Progenitor cell of endocrine pancreas (in vitro differentiated cells): ENCODE results near the gene SGSM1. TPM values are rescaled to one million over a fixed set of nuclear protein-coding genes. Genes with fewer than 3 reads are reported as not detected.
A peak's percentile ranks its signal among the peaks of the same experiment; 100 is the strongest.

Experiments
- DNase-seq: peaks from one replicate; pipeline ENCODE4 v3.0.0; 2021; ENCODE audit warnings: low spot score; ENCODE audit not compliant: unreplicated experiment
- H3K27ac Mint-ChIP-seq: 2 replicates; pipeline ENCODE4 v1.8.0; 2021; ENCODE audit warnings: mild to moderate bottlenecking, moderate library complexity, mixed read lengths
- H3K27me3 Mint-ChIP-seq: 2 replicates; pipeline ENCODE4 v1.8.0; 2021; ENCODE audit warnings: mixed read lengths
- H3K36me3 Mint-ChIP-seq: 2 replicates; pipeline ENCODE4 v1.8.0; 2022; ENCODE audit warnings: mixed read lengths; ENCODE audit not compliant: insufficient read depth
- H3K4me1 Mint-ChIP-seq: 2 replicates; pipeline ENCODE4 v1.8.0; 2021; ENCODE audit warnings: low read depth, mixed read lengths
- H3K4me3 Mint-ChIP-seq: 2 replicates; pipeline ENCODE4 v1.8.0; 2021; ENCODE audit warnings: low read depth, mild to moderate bottlenecking, moderate library complexity, mixed read lengths
- H3K9me3 Mint-ChIP-seq: 2 replicates; pipeline ENCODE4 v1.8.0; 2021; ENCODE audit warnings: low read depth, mixed read lengths
- total RNA-seq: library from RNA; stranded (reverse); gene quantifications from 2 replicates; pipeline ENCODE4 v1.2.1, GENCODE V29; 2021
- TF ChIP-seq, protein P1 (sequence below): fragments of 200-600 bp; sonication (generic); IDR thresholded peaks from one replicate; pipeline ENCODE4 v1.5.0; 2021; ENCODE audit warnings: antibody characterized with exemption, mild to moderate bottlenecking; ENCODE audit not compliant: unreplicated experiment

The SGSM1 gene
- total RNA-seq, 1 donor from 2014 or later = 3.9 TPM

DNA sequence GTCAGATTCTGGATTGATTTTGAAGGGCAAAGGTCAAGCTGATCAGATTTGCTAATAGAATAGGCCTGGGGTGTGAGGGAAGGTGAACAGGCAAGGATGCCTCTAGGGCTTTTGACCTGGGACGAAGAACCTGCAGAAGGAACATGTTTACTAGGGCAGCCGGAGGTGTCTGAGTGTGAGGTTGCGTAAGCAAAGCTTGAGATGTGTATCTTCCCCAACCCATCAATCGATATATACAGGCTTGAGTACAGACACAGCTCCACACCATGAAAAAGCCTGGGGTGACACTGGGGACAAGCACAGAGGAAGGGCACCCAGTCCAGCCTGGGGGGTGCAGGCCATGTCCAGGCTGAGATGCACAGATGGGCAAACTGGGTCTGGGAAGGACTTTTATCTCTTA lies 139.4 kb downstream of the SGSM1 start:
- no peaks in the 10 kb centered on the region for H3K36me3 Mint-ChIP-seq
- H3K9me3 Mint-ChIP-seq = peaks cover 4% of the 10 kb centered on the region
- no peak overlapping the region for H3K4me3 Mint-ChIP-seq
- H3K27me3 Mint-ChIP-seq = no peaks in the 10 kb centered on the region
- H3K4me1 Mint-ChIP-seq = peaks cover 28% of the 10 kb centered on the region
- no peak for DNase-seq
- H3K27ac Mint-ChIP-seq = peak overlapping the region; percentile 77
- TF ChIP-seq, protein P1, sequence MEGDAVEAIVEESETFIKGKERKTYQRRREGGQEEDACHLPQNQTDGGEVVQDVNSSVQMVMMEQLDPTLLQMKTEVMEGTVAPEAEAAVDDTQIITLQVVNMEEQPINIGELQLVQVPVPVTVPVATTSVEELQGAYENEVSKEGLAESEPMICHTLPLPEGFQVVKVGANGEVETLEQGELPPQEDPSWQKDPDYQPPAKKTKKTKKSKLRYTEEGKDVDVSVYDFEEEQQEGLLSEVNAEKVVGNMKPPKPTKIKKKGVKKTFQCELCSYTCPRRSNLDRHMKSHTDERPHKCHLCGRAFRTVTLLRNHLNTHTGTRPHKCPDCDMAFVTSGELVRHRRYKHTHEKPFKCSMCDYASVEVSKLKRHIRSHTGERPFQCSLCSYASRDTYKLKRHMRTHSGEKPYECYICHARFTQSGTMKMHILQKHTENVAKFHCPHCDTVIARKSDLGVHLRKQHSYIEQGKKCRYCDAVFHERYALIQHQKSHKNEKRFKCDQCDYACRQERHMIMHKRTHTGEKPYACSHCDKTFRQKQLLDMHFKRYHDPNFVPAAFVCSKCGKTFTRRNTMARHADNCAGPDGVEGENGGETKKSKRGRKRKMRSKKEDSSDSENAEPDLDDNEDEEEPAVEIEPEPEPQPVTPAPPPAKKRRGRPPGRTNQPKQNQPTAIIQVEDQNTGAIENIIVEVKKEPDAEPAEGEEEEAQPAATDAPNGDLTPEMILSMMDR = no peak

DNA sequence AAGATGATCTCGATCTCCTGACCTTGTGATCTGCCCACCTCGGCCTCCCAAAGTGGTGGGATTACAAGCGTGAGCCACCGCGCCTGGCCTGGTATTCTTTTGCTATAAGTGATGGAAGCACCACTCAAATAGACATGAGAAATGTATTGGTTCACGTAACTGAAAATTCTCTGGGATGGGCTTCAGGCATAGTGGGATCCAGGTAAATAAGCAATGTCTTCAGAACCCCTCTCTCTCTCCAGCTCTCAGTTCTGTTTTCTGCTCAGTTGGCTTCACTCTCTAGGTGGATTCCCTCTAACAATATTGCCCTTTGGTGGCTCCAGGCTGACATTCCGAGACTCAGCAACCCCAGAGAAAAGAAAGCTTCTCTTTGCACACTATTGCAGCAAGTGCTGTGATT lies 141.4 kb downstream of the SGSM1 start:
- no peaks in the 10 kb centered on the region for H3K27me3 Mint-ChIP-seq
- peaks cover 4% of the 10 kb centered on the region for H3K9me3 Mint-ChIP-seq
- no peak overlapping the region for H3K27ac Mint-ChIP-seq
- H3K36me3 Mint-ChIP-seq = no peaks in the 10 kb centered on the region
- no peak for DNase-seq
- TF ChIP-seq, protein P1 = no peak
- H3K4me3 Mint-ChIP-seq = no peak overlapping the region
- H3K4me1 Mint-ChIP-seq = peaks cover 28% of the 10 kb centered on the region

DNA sequence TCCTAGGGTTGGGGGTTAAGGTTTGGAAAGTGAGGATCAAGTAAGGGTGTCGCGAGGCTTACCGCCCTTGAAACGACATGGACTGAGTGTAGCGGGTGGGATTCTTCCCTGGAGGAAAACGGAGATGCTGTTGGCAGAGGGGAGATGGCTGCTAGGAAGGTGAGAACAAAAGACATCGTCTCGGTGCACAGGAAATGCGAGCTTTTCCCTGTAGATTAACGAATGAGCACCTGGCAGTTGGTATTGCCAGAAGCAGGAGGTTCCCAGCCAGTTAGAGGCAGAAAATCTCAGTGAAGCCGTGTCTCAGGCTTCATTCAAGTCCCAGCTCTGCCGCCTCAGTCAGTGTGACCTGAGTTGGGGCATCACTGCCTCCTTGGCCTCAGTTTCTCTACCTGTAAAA lies 141.9 kb downstream of the SGSM1 start:
- H3K27me3 Mint-ChIP-seq = no peaks in the 10 kb centered on the region
- peaks cover 27% of the 10 kb centered on the region for H3K4me1 Mint-ChIP-seq
- peak overlapping the region; percentile 38 for H3K27ac Mint-ChIP-seq
- no peaks in the 10 kb centered on the region for H3K36me3 Mint-ChIP-seq
- H3K4me3 Mint-ChIP-seq = no peak overlapping the region
- TF ChIP-seq, protein P1 = no peak
- no peak for DNase-seq
- peaks cover 4% of the 10 kb centered on the region for H3K9me3 Mint-ChIP-seq

DNA sequence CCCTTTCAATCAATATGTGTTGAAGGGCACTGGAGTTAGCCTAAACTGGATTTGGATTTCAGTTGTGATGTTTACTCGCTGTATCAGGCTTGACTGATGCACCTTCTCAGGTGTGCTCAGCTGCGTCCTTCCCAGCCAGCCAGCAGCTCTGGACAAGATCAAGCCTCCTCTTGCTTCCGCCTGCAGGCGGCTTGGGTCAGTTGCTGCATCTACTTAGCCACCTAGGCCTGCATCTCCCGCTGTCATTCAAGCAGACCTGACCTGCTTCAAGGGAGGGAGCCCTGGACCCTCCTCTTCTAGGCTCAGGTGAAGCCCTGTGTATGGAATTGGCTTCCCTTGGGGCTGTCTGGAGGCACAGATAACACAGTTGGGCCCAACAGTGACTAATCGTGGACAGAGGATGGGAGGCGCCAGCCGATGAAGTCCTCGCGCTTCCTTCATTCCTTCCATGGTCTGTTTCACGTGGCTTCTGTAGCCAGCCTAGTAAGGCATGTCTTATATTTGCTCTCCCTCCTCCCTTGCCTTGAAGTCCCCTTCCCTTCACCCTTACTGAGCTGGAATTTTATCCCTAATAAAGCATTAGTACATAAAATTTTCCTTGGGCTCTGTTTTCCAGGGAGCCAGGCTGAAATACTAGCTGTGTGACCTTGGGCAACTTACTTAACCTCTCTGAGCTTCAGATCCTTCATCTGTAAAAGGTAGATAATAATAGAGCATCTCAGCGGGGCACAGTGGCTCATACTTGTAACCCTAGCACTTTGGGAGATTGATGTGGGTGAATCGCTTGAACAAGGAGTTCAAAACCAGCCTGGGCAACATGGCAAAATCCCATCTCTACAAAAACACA lies 142.6 kb downstream of the SGSM1 start:
- peak overlapping the region; percentile 33 for H3K27ac Mint-ChIP-seq
- H3K36me3 Mint-ChIP-seq = no peaks in the 10 kb centered on the region
- no peaks in the 10 kb centered on the region for H3K27me3 Mint-ChIP-seq
- DNase-seq = no peak
- TF ChIP-seq, protein P1 = no peak
- no peak overlapping the region for H3K4me3 Mint-ChIP-seq
- H3K9me3 Mint-ChIP-seq = peaks cover 4% of the 10 kb centered on the region
- peaks cover 28% of the 10 kb centered on the region for H3K4me1 Mint-ChIP-seq

DNA sequence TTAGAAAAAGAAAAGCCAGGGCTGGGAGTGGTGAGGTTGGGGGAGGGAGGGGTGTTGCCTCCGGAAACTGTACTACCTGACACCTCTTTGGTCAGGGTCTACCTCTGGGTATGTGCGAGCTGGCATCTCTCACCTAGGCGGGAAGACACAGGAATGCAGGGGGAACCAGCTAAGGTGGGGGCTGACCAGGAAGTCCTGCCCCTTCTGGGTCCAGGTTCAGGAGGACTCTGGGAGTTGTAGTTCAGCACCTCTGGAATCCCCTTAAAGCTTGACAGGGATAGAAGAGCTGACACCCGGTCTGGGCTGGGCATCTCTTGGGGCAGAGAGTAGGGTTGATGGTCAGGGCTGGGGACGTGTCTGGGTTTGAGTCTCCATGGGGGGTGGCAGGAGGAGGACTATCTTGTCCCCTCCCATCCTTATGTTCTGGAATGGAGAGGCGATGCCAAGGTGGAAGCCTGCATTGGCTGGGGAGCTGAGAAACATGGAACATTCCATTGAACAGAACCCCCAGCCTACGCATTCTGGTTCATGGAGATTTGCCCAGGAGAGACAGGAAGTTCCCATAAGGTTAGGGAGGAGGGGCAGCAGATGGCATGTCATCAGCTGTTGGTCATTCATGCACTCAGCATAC lies 144.4 kb downstream of the SGSM1 start:
- Mint-ChIP-seq H3K36me3 (peaks cover under 1% of the 10 kb centered on the region), H3K9me3 (no peaks in the 10 kb centered on the region), H3K27me3 (no peaks in the 10 kb centered on the region), H3K4me3 (peak overlapping the region; percentile 58), H3K27ac (peak overlapping the region; percentile 91), H3K4me1 (peaks cover 38% of the 10 kb centered on the region)
- TF ChIP-seq, protein P1 = no peak
- DNase-seq = no peak
